OCI-LY3 (cell line): ENCODE data around the gene EDC4.

Experiments
- EZH2phosphoT487 ChIP-seq: fragments of 200-600 bp; shearing (Covaris generic); IDR thresholded peaks from 2 replicates; pipeline ENCODE4 v1.6.1; 2018; ENCODE audit warnings: antibody characterized with exemption, mixed run types, low read depth
- TF ChIP-seq, protein P1 (sequence below): fragments of 200-600, 300-600 bp; sonication (generic); IDR thresholded peaks from 2 replicates; pipeline ENCODE4 v1.5.1; 2014; ENCODE audit warnings: antibody characterized with exemption, low read length, low read depth

- TF ChIP-seq, protein P1, sequence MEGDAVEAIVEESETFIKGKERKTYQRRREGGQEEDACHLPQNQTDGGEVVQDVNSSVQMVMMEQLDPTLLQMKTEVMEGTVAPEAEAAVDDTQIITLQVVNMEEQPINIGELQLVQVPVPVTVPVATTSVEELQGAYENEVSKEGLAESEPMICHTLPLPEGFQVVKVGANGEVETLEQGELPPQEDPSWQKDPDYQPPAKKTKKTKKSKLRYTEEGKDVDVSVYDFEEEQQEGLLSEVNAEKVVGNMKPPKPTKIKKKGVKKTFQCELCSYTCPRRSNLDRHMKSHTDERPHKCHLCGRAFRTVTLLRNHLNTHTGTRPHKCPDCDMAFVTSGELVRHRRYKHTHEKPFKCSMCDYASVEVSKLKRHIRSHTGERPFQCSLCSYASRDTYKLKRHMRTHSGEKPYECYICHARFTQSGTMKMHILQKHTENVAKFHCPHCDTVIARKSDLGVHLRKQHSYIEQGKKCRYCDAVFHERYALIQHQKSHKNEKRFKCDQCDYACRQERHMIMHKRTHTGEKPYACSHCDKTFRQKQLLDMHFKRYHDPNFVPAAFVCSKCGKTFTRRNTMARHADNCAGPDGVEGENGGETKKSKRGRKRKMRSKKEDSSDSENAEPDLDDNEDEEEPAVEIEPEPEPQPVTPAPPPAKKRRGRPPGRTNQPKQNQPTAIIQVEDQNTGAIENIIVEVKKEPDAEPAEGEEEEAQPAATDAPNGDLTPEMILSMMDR, result no peak
- TF ChIP-seq EZH2phosphoT487, result no peak
These were observed 851 bp downstream of the EDC4 start for GRCh38 chr16:67873435-67874370.
